Lung (tissue), 12 donors: ENCODE measurements around the gene FRMD1. TPM values are rescaled to one million over a fixed set of nuclear protein-coding genes. Genes with fewer than 3 reads are reported as not detected.
"Not testable (repeated sequence)": the region's sequence is repeated elsewhere in the genome, so short reads cannot be mapped to it uniquely, and the experiment has no call there.

Experiments used
- ATAC-seq: fragments of 200-7000 bp; cut with Tn5 transposase; one replicate; pipeline ENCODE4 v1.9.1; 2020; ENCODE audit warnings: moderate number of reproducible peaks; ENCODE audit not compliant: insufficient read depth, low FRiP score
- DNase-seq, 3 donors: peaks; one replicate each; pipeline ENCODE4 v3.0.0-alpha.2; 2013 to 2017
- H3K27ac ChIP-seq, 2 donors: one replicate each; pipeline ENCODE4 v1.5.1; 2013; ENCODE audit warnings: mild to moderate bottlenecking in 2 of 2, moderate library complexity in 2 of 2, control low read depth in 1 of 2, inconsistent platforms in 1 of 2, low read depth in 1 of 2, low read length in 1 of 2
- H3K27me3 ChIP-seq, 3 donors: one replicate each; pipeline ENCODE4 v1.5.1; 2013; ENCODE audit warnings: low read length in 2 of 3; ENCODE audit not compliant: control insufficient read depth in 3 of 3, insufficient read depth in 3 of 3
- H3K36me3 ChIP-seq, 4 donors: one replicate each; pipeline ENCODE4 v1.5.1; 2013; ENCODE audit warnings: low read length in 4 of 4, mild to moderate bottlenecking in 1 of 4, moderate library complexity in 1 of 4; ENCODE audit not compliant: control insufficient read depth in 4 of 4, insufficient read depth in 4 of 4
- H3K4me1 ChIP-seq, 5 donors: one replicate each; pipeline ENCODE4 v1.5.1; 2013; ENCODE audit warnings: low read length in 5 of 5, mild to moderate bottlenecking in 2 of 5, moderate library complexity in 1 of 5; ENCODE audit not compliant: control insufficient read depth in 5 of 5, insufficient read depth in 5 of 5
- H3K4me3 ChIP-seq: one replicate; pipeline ENCODE4 v1.5.1; 2013; ENCODE audit warnings: mild to moderate bottlenecking, control low read depth, moderate library complexity
- H3K9ac ChIP-seq, 2 donors: one replicate each; pipeline ENCODE4 v1.5.1; 2013; ENCODE audit warnings: low read length in 2 of 2, control low read depth in 1 of 2; ENCODE audit not compliant: insufficient read depth in 1 of 2
- H3K9me3 ChIP-seq, 4 donors: one replicate each; pipeline ENCODE4 v1.5.1; 2013; ENCODE audit warnings: low read length in 3 of 4, mild to moderate bottlenecking in 1 of 4, moderate library complexity in 1 of 4; ENCODE audit not compliant: control insufficient read depth in 4 of 4, insufficient read depth in 3 of 4
- WGBS, 2 donors: extraction: QIAGEN DNeasy Blood & Tissue Kit; methylation state at CpG; one replicate each; pipeline ENCODE4 v1.1.7; 2013; 5-methylcytosine and 5-hydroxymethylcytosine counted together
- polyA plus RNA-seq, 2 donors: library from polyadenylated mRNA; stranded (reverse); fragments of 200-250 nt; gene quantifications; one replicate each; pipeline ENCODE4 v1.2.1, GENCODE V29; 2013
- total RNA-seq, 2 donors: library from RNA; depleted of rRNA in 1 of 2; stranded (reverse); fragments of >200 nt in 1 of 2; gene quantifications; one replicate each; pipeline ENCODE4 v1.2.1, GENCODE V29; 2014 to 2021
- TF ChIP-seq, protein P1 (sequence below): IDR thresholded peaks from 2 replicates; pipeline ENCODE4 v1.5.1; 2012; ENCODE audit warnings: mild to moderate bottlenecking; ENCODE audit errors: control extremely low read depth, extremely low read depth
- donor health status: control.
- donor health status: control.
- donor health status: Bipolar disorder and iron deficiency.
- donor health status: healthy.
- donor health status: DM: yes; HTN: yes; CAD: no.

FRMD1 gene
- total and polyA plus RNA-seq, 4 donors = 0.02 to 1.4 (median 0.10) TPM

DNA sequence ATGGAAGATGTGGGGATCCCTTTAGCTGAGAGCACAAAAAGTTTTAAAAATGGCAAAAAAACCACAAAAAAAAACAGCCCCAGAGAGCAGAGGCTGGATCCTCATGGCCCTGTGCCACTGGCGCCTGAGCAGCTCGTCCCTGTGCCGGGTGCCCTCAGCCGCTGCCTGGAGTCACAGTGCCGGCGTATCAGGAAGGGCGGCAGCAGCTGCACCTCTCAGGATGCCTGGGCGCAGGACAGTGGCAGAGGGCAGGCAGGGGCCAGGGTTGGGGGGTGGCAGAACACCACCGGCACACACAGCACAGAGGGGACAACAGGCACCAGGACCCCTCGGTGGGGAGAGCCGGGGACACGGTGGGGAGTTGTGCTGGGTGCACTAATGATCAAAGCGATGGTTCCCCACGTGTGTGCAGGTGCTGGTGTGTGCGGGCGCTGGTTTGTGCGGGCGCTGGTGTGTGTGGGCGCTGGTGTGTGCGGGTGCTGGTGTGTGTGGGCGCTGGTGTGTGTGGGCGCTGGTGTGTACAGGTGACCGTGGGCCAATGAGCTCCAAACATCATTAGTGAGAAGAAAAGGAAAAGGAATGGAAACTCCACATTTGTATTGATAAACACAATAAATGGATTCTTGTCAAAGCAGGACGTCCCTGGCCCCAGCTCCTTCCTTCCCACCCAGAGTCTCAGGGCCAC is 1.5 kb upstream of the FRMD1 start:
- no peaks in the 10 kb centered on the region for H3K9me3 ChIP-seq
- peaks cover 0 to 10% (median 2%) of the 10 kb centered on the region in 5 donors for H3K4me1 ChIP-seq
- H3K9ac ChIP-seq = no peak overlapping the region
- no peak overlapping the region for H3K27ac ChIP-seq
- no peak overlapping the region for H3K4me3 ChIP-seq
- 86 to 90% methylated on average over 24 of the region's 24 CpGs for WGBS, 2 donors
- no peaks in the 10 kb centered on the region for H3K27me3 ChIP-seq
- H3K36me3 ChIP-seq = no peaks in the 10 kb centered on the region
- ATAC-seq (no peak), DNase-seq (no peak)
- TF ChIP-seq, protein P1, sequence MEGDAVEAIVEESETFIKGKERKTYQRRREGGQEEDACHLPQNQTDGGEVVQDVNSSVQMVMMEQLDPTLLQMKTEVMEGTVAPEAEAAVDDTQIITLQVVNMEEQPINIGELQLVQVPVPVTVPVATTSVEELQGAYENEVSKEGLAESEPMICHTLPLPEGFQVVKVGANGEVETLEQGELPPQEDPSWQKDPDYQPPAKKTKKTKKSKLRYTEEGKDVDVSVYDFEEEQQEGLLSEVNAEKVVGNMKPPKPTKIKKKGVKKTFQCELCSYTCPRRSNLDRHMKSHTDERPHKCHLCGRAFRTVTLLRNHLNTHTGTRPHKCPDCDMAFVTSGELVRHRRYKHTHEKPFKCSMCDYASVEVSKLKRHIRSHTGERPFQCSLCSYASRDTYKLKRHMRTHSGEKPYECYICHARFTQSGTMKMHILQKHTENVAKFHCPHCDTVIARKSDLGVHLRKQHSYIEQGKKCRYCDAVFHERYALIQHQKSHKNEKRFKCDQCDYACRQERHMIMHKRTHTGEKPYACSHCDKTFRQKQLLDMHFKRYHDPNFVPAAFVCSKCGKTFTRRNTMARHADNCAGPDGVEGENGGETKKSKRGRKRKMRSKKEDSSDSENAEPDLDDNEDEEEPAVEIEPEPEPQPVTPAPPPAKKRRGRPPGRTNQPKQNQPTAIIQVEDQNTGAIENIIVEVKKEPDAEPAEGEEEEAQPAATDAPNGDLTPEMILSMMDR = no peak

DNA sequence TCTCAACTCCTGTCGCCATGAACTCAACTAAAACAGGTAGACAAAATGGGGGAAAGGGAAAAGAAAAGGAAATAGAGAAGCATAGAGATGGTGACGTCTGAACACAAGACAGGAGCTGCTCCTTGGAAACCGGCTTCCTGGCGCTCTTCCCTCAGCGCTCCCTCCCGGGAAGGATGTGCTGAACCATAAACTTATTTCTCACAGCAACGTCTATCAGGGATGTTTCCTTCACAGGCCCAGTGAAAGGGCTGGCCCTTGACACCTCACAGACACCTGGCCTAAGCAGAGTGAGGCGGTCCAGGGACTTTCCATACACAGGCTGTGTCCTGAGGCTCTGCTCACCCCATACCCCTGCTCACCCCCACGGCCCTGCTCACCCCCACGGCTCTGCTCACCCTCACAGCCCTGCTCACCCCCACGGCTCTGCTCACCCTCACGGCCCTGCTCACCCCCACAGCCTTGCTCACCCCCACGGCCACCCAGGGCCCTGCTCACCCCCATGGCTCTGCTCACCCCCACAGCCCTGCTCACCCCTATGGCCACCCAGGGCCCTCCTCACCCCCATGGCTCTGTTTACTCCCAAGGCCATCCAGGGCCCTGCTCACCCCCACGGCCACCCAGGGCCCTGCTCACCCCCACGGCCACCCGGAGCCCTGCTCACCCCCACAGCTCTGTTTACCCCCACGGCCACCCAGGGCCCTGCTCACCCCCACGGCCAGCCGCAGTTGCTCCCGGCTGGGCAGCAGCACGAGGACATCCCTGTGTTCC is 653 bp downstream of the FRMD1 start:
- no peak overlapping the region for H3K27ac ChIP-seq
- TF ChIP-seq, protein P1 = no peak
- no peaks in the 10 kb centered on the region for H3K27me3 ChIP-seq
- H3K4me3 ChIP-seq = no peak overlapping the region
- 68 to 70% methylated on average over 18 to 21 of the region's 21 CpGs for WGBS, 2 donors
- DNase-seq (peak; percentile 45 to 68 (median 56)), ATAC-seq (no peak)
- no peak overlapping the region for H3K9ac ChIP-seq
- peaks cover 0 to 10% (median 1%) of the 10 kb centered on the region in 5 donors for H3K4me1 ChIP-seq
- peaks cover 0 to 8% (median 0%) of the 10 kb centered on the region in 4 donors for H3K36me3 ChIP-seq
- peaks cover 0 to 2% (median 0%) of the 10 kb centered on the region in 4 donors for H3K9me3 ChIP-seq

DNA sequence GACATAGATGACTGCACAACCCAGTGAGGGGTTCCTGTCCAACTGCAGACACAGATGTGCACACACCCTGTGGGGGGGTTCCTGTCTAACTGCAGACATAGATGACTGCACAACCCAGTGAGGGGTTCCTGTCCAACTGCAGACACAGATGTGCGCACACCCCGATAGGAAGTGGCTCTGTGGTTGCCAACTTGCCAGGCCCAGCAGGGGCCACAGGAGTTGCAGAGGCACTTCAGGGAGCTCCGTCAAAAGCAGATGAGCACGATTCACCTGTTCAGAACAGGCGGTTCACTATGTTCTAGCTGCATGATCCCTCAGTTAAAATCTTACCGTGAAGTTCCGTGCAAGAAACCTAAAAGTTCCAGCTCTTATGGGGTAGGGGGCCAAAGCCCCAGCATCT is 1.6 kb downstream of the FRMD1 start:
- H3K27ac ChIP-seq, H3K9me3 ChIP-seq, ATAC-seq, H3K27me3 ChIP-seq, H3K36me3 ChIP-seq, DNase-seq, H3K9ac ChIP-seq, H3K4me1 ChIP-seq, H3K4me3 ChIP-seq: not testable (repeated sequence)
- WGBS, 2 donors = 76 to 89% methylated on average over 7 of the region's 7 CpGs

DNA sequence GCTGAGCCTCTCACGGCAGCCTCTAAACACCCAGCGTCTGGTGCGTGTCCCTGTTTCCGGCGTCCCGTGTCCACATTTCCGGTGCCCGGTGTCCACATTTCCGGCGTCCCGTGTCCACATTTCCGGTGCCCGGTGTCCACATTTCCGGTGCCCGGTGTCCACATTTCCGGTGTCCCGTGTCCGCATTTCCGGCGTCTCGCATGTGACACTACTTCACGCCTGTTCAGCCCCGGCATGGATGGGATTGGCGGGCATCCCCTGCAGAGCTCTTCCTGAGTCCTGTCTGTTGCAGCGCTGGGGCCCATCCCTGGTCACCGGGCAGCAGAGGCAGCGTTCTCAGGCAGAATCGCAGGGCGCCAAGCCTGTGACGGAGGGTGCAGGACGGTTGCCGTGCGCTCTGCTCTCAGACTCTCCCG is 3.2 kb downstream of the FRMD1 start:
- H3K36me3 ChIP-seq = peaks cover 0 to 8% (median 0%) of the 10 kb centered on the region in 4 donors
- H3K27me3 ChIP-seq = no peaks in the 10 kb centered on the region
- peaks cover 0 to 2% (median 0%) of the 10 kb centered on the region in 4 donors for H3K9me3 ChIP-seq
- H3K27ac ChIP-seq = no peak overlapping the region
- 87 to 91% methylated on average over 32 to 34 of the region's 34 CpGs for WGBS, 2 donors
- no peak for DNase-seq
- no peak overlapping the region for H3K9ac ChIP-seq
- H3K4me1 ChIP-seq = peaks cover 0 to 6% (median 0%) of the 10 kb centered on the region in 5 donors
- no peak overlapping the region for H3K4me3 ChIP-seq
- no peak for ATAC-seq
- TF ChIP-seq, protein P1 = no peak
